ENCODE data around the gene MSH3. TPM values are rescaled to one million over a fixed set of nuclear protein-coding genes. Genes with fewer than 3 reads are reported as not detected.
"Not testable (repeated sequence)": the region's sequence is repeated elsewhere in the genome, so short reads cannot be mapped to it uniquely, and the experiment has no call there.

The MSH3 gene
- total RNA-seq, 1 donor from 2014 or later: 8.7 TPM

- no peak for DNase-seq
These were observed 105.6 kb downstream of the MSH3 start for GRCh38 chr5:80759866-80760577.

- DNase-seq: no peak
These were observed 106.2 kb downstream of the MSH3 start for GRCh38 chr5:80760680-80761079.

GRCh38 chr5:80761176-80761575 lies 106.7 kb downstream of the MSH3 start:
- DNase-seq: no peak

- peak; percentile 8 for DNase-seq
These were observed 107.5 kb downstream of the MSH3 start for GRCh38 chr5:80761966-80762365.

GRCh38 chr5:80762573-80762972 lies 108.1 kb downstream of the MSH3 start:
- DNase-seq: no peak

GRCh38 chr5:80763211-80763610 lies 108.8 kb downstream of the MSH3 start:
- DNase-seq: no peak

- no peak for DNase-seq
These were observed 109.6 kb downstream of the MSH3 start for GRCh38 chr5:80763873-80764647.

- no peak for DNase-seq
These were observed 110.3 kb downstream of the MSH3 start for GRCh38 chr5:80764786-80765185.

GRCh38 chr5:80777347-80778287 lies 123.2 kb downstream of the MSH3 start:
- no peak for DNase-seq

- no peak for DNase-seq
These were observed 125.6 kb downstream of the MSH3 start for GRCh38 chr5:80780024-80780423.

GRCh38 chr5:80780761-80781285 lies 126.4 kb downstream of the MSH3 start:
- DNase-seq: no peak

GRCh38 chr5:80781356-80781755 lies 126.9 kb downstream of the MSH3 start:
- no peak for DNase-seq

GRCh38 chr5:80782626-80783025 lies 128.2 kb downstream of the MSH3 start:
- DNase-seq: no peak

GRCh38 chr5:80783751-80784150 lies 129.3 kb downstream of the MSH3 start:
- DNase-seq: not testable (repeated sequence)

GRCh38 chr5:80784451-80784850 lies 130.0 kb downstream of the MSH3 start:
- DNase-seq: no peak

GRCh38 chr5:80789319-80790016 lies 135.0 kb downstream of the MSH3 start:
- not testable (repeated sequence) for DNase-seq

- DNase-seq: no peak
These were observed 136.2 kb downstream of the MSH3 start for GRCh38 chr5:80790698-80791097.

- no peak for DNase-seq
These were observed 138.9 kb downstream of the MSH3 start for GRCh38 chr5:80793354-80793753.

- DNase-seq: no peak
These were observed 142.4 kb downstream of the MSH3 start for GRCh38 chr5:80796846-80797245.

GRCh38 chr5:80797428-80798024 lies 143.1 kb downstream of the MSH3 start:
- DNase-seq: no peak

- no peak for DNase-seq
These were observed 143.7 kb downstream of the MSH3 start for GRCh38 chr5:80798166-80798565.

- no peak for DNase-seq
These were observed 144.2 kb downstream of the MSH3 start for GRCh38 chr5:80798633-80799032.
